HG02642 (cell line): ENCODE measurements around the gene SPPL3.
A peak's percentile ranks its signal among the peaks of the same experiment; 100 is the strongest.

Source experiments
- ATAC-seq: cut with Tn5 transposase; IDR thresholded peaks from one replicate; pipeline ENCODE4 v1.9.1; 2021; ENCODE audit warnings: mild to moderate bottlenecking; ENCODE audit not compliant: unreplicated experiment, poor library complexity

Gene SPPL3

GRCh38 chr12:120826335-120826734 lies 77.8 kb downstream of the SPPL3 start:
- no peak for ATAC-seq

GRCh38 chr12:120825337-120825736 lies 78.8 kb downstream of the SPPL3 start:
- ATAC-seq: no peak

DNA sequence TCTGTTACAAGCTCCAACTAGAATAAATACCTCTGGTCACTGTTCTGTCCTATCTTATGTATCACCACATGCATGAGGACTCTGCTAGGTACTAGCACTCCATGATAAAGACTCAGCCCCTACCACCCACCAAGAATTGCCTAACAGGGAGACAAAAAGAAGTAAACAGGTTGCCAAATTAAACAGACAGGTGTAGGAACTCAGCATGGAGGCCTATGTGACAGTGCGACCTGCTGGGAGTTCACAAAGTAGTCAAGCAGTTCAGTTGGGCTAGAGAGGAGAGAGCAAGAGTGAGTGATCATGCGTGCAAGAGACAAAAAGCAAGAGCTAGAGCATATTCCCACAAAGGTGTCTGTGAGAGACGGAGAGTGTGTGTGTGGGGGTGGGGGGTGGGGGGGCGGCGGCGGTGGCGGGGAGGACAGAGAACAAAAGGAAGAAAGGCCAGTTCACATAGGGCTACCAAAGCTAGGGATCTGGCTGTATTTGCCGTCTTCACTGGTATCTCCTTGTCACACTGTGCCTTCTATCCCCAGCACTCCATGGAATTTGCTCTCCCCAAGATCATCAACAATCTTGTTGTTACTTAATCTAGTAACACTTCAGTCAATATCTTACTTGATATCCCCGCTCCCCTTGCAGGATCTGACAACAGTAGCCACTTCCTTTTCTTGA lies 81.2 kb downstream of the SPPL3 start:
- no peak for ATAC-seq

- ATAC-seq: no peak
Measured at GRCh38 chr12:120821878-120822277, 82.3 kb downstream of the SPPL3 start.

DNA sequence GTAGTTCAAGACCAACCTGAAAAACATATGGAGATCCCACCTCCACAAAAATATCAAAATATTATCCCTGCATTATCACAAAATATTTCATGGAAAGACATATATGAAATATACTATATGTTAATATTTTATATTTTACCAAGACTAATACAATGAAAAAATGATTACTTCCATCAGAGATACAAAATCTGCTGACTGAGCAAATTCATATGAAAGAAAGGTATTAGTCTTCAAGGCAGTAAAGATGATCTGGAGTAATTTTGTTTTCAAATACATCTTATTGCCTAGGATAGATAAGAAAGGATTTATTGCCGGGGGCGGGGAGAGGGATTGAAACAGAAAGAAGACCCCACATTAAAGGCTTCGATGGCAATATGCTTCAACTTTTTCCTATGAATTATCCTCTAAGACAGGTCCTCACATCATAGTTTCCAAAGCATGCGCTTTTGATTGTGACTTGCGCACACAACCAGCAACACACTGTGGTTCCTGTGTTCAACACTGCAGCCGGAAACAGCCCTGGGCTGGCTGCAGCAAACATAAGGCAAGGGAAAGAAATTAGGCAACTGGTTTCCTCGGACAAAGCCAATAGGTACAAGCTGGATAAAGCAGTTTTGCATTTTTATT lies 83.2 kb downstream of the SPPL3 start:
- no peak for ATAC-seq

- no peak for ATAC-seq
Measured at GRCh38 chr12:120818416-120818815, 85.7 kb downstream of the SPPL3 start.

DNA sequence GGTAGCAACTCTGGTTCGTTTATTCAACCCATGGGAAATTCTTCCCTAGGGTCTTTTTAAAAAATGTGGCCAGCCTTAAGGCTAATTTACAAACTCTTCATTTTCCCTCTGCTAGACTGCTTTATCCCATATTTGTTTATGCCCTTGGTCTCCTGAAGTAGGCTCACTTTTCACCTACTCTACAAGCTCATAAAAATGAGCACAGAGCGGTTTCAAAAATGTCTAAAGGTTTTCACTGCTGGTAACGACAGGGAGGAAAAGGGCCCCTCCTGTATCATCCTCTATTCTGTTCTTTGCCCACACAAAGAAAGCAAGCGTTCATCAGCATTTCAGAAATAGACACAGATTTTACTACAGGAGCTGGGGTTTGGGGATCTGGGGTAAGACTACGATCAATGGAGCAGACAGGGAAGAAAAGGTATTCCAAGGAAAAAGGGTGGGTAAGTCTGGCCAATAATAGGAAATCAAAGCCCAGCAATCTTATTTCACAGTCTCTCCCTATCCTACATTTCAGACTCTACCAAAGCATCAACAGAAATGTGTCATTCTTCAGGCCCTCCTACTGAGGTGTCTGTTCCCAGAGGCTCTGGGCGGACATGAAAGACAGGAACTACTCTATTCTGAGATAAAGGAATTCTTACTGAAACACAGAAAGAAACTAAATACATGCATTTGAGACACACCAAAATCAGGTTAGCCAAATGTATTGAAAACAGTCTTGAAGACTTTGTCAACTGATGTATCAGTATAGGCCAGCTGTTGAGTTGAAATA lies 86.4 kb downstream of the SPPL3 start:
- no peak for ATAC-seq

DNA sequence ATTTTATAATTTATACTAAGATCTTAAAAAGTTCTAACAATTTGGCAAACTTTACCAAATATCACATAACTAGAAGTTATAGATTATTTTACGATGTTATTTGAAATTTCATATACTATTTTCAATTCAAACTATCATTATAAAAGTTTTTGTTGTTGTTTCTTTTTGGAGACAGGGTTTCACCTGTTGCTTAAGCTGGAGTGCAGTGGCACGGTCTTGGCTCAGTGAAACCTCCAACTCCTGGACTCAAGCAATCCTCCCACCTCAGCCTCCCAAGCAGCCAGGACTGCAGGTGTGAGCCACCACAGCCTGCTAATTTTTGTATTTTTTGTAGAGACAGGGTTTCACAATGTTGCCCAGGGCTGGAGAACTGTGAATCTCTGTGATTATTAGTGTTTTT lies 87.8 kb downstream of the SPPL3 start:
- ATAC-seq: no peak

- ATAC-seq: no peak
Measured at GRCh38 chr12:120814903-120815429, 89.2 kb downstream of the SPPL3 start.

DNA sequence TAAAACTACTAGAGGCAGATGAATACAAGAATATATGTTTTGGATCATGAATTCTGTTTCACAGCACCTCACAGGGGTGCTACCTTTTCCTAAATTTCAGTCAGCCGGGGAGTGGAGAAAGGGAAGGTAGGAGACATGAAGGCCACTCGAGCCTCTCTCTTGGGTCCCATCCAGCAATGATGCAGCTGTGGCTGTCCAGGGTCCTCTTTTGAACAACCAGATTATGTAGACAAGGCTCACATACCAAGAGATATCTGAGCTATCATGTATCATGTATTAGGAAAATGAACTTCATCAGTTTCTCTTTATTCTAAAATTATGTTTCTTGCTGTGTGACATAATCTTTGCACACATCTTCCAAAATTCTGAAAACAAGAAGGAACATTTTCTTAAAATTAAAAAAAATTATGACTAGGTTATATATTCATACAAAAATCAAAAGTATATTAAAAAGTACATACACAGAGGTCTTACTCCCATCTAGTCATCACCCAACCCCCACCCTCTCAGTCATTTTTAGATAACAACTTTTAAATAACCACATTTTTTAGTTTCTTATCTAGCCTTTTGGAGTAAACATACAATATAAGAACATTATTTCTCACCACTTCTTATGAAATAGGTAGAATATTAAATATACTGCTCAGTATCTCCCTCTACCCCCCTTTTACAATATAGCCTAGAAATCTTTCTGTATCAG lies 89.8 kb downstream of the SPPL3 start:
- ATAC-seq: no peak

GRCh38 chr12:120813588-120814153 lies 90.5 kb downstream of the SPPL3 start:
- ATAC-seq: no peak

DNA sequence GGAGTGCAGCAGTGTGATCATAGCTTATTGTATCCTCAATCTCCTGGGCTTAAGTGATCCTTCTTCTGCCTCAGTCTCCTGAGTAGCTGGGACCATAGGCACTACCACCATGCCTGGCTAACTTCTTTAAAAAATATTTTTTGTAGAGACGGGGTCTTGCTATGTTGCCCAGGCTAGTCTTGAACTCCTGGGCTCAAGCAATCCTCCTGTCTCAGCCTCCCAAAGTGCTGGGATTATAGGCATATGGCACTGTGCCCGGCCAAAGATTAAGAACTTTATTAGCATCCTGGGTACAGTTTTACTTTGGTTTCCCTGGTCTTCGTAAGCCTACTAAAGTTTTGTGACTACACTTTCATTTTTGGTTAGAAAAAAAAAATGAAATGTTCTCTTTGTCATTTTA lies 94.1 kb downstream of the SPPL3 start:
- no peak for ATAC-seq

DNA sequence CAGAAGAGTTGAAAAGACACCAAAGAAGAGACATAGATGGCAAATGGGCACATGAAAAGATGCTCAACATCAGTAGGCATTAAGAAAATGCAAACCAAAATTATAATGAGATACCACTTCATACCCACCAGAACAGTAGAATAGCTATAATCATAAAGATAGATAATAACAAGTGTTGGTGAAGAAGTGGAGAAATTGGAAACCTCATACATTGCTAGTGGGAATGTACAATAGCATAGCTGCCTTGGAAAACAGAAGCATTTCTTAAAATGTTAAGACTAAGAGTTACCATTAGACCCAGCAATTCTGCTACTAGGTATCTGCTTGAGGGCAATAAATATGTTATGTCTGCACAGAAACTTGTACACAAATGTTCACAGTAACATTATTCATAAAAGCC lies 99.7 kb downstream of the SPPL3 start:
- no peak for ATAC-seq

DNA sequence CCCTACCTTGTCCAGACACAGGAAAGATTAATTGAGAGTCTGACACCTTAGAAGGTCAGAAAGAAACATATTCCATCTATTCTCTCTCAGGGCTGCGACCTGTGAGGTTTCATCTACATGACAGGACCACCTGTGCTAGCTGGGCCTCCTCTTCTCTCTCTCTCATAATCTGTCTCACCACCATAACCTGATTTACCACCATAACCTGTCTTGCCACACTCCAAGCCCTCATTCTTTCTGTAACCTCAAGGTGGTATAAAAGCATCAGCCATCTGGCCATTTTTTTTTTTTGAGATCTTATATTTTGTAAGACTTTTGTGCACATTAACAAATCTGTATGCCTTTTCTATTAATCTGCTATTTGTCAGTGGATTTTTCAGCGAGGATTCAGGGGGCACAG lies 103.0 kb downstream of the SPPL3 start:
- no peak for ATAC-seq

GRCh38 chr12:120800665-120801064 lies 103.5 kb downstream of the SPPL3 start:
- no peak for ATAC-seq

DNA sequence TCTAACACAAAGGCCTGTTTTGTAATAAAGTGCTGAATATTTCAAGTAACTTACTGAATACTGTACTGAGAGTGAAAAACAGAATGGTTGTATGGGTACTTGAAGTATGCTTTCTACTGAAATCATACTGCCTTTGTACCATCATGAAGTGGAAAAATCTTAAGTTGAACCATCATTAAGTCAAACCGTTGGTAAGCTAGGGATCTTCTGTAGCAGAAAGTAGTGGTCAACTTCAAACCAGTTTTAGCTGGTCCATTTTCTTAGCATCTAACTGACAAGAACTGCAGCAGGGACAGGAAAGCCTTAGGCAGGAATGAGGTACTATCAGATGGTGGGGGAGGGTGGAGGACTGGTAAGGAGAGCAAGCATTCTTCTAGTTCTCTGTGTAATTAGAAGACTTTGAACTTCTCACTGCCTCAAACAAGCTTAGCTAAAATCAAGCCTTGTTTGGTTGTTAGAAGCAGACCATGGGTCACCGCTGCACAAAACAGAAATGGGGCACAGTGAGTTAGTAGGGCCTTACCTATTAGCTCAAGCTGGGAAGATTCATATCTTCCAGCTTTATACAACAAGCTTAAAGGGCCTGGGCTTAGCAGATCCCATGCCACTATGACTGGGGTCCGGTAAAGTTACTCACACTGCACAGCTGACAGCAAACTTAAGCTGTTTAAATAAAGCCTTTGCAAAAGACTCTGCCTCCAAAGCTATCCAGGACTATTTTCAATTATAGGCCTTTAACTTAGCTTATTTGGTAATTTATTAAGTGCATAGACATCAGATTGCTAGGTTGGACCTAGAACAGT lies 104.7 kb downstream of the SPPL3 start:
- no peak for ATAC-seq

GRCh38 chr12:120798696-120799095 lies 105.5 kb downstream of the SPPL3 start:
- ATAC-seq: no peak

GRCh38 chr12:120797677-120798642 lies 106.2 kb downstream of the SPPL3 start:
- ATAC-seq: peak; percentile 50
